Kidney (tissue), 14 donors: ENCODE measurements around the gene CFAP70. TPM values are rescaled to one million over a fixed set of nuclear protein-coding genes. Genes with fewer than 3 reads are reported as not detected.

ENCODE experiments used
- DNase-seq, 5 donors: peaks; one replicate each; pipeline ENCODE4 v3.0.0-alpha.2; 2013 to 2020
- FAIRE-seq: peaks from 2 replicates; lab custom pipeline; 2012; peaks lifted over from hg19 to GRCh38; lab: Jason Lieb, UNC
- H3K27ac ChIP-seq, 2 donors: one replicate each; pipeline ENCODE4 v1.7.0; 2013; ENCODE audit warnings: low read depth in 2 of 2, low read length in 2 of 2, inconsistent platforms in 1 of 2
- H3K27me3 ChIP-seq: one replicate; pipeline ENCODE4 v1.7.1; 2013; ENCODE audit warnings: low read length, inconsistent platforms; ENCODE audit not compliant: control insufficient read depth, insufficient read depth
- H3K36me3 ChIP-seq, 3 donors: one replicate each; pipeline versions ENCODE4 v1.7.0 to v1.7.1; 2013; ENCODE audit warnings: low read length in 3 of 3, control low read depth in 1 of 3, inconsistent platforms in 1 of 3; ENCODE audit not compliant: insufficient read depth in 3 of 3, control insufficient read depth in 2 of 3
- H3K4me1 ChIP-seq, 3 donors: one replicate each; pipeline versions ENCODE4 v1.7.0 to v1.7.1; 2013; ENCODE audit warnings: low read length in 3 of 3, inconsistent platforms in 1 of 3, low read depth in 1 of 3; ENCODE audit not compliant: control insufficient read depth in 2 of 3, insufficient read depth in 2 of 3
- H3K4me3 ChIP-seq, 3 donors: one replicate each; pipeline versions ENCODE4 v1.7.0 to v1.8.1; 2013; ENCODE audit warnings: low read length in 3 of 3, control low read depth in 1 of 3, inconsistent platforms in 1 of 3
- H3K9ac ChIP-seq, 3 donors: one replicate each; pipeline versions ENCODE4 v1.7.0 to v1.7.1; 2013; ENCODE audit warnings: low read length in 3 of 3, control low read depth in 1 of 3, inconsistent platforms in 1 of 3
- H3K9me3 ChIP-seq, 3 donors: one replicate each; pipeline versions ENCODE4 v1.7.0 to v1.7.1; 2013; ENCODE audit warnings: low read length in 3 of 3, control low read depth in 1 of 3, inconsistent platforms in 1 of 3; ENCODE audit not compliant: control insufficient read depth in 2 of 3, insufficient read depth in 1 of 3
- intact Hi-C: fragments of 100-400 bp; cut with DNase I; formaldehyde crosslinking; loops from one replicate; pipeline ENCODE4 v1.11.1; 2022
- polyA plus RNA-seq: library from polyadenylated mRNA; stranded (reverse); fragments of 350-450 nt; fragmentation: Illumina TruSeq; extraction: RNeasy Lipid Tissue Mini Kit (QIAGEN cat#74804); gene quantifications from one replicate; pipeline ENCODE4 v1.2.3, GENCODE V29; 2014; ENCODE audit warnings: low read depth, low replicate concordance; ENCODE audit not compliant: insufficient read depth
- total RNA-seq: library from RNA; stranded (reverse); fragmentation: NEBNext Ultra II Directional; extraction: Animal tissue kit (Norgen Biotek cat#: 25700); gene quantifications from one replicate; pipeline ENCODE4 v1.2.1, GENCODE V29; 2021
- TF ChIP-seq, protein P1 (sequence below): IDR thresholded peaks from 3 replicates; pipeline ENCODE4 v1.5.1; 2012; ENCODE audit warnings: mild to moderate bottlenecking, moderate library complexity, borderline replicate concordance; ENCODE audit not compliant: insufficient read depth; ENCODE audit errors: extremely low read depth
- donor health status: control.
- donor health status: control.
- donor health status: control.
- donor health status: control.
- donor health status: control.
- donor health status: DM: yes; HTN: yes; CAD: no.
- donor health status: Normal renal cell carcinoma (clear cell type).

Gene CFAP70
- total and polyA plus RNA-seq, 2 donors from 2014 or later, result 6.0 to 8.7 TPM

GRCh38 chr10:73244866-73245477 is 113.7 kb downstream of the CFAP70 start:
- Histone ChIP-seq H3K27ac (no peak overlapping the region), H3K9ac (no peak overlapping the region), H3K4me1 (peaks cover 0 to 9% (median 7%) of the 10 kb centered on the region in 3 donors), H3K27me3 (no peaks in the 10 kb centered on the region), H3K9me3 (no peaks in the 10 kb centered on the region), H3K36me3 (peaks cover 6 to 15% (median 12%) of the 10 kb centered on the region in 3 donors), H3K4me3 (no peak overlapping the region)
- TF ChIP-seq, protein P1, sequence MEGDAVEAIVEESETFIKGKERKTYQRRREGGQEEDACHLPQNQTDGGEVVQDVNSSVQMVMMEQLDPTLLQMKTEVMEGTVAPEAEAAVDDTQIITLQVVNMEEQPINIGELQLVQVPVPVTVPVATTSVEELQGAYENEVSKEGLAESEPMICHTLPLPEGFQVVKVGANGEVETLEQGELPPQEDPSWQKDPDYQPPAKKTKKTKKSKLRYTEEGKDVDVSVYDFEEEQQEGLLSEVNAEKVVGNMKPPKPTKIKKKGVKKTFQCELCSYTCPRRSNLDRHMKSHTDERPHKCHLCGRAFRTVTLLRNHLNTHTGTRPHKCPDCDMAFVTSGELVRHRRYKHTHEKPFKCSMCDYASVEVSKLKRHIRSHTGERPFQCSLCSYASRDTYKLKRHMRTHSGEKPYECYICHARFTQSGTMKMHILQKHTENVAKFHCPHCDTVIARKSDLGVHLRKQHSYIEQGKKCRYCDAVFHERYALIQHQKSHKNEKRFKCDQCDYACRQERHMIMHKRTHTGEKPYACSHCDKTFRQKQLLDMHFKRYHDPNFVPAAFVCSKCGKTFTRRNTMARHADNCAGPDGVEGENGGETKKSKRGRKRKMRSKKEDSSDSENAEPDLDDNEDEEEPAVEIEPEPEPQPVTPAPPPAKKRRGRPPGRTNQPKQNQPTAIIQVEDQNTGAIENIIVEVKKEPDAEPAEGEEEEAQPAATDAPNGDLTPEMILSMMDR, result no peak
- FAIRE-seq (no peak), DNase-seq (no peak)
- intact Hi-C loops, result no loop called here

DNA sequence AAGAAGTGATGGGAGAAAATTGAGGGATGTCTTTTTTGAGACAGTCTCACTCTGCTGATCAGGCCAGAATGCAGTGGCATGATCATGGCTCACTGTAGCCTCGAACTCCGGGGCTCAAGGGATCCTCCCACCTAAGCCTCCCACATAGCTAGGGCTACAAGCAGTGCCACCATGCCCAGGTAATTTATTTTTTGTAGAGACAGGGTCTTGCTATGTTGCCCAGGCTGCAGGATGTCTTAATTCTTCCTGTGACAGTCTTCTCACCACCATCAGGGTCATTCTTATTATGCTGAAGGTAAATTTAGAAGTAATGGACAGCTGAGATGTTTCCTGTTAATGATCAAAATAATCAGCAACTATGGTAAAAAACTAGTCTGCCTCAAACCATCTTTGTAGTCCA is 118.8 kb downstream of the CFAP70 start:
- intact Hi-C loops, result no loop called here
- H3K4me1 ChIP-seq, result no peaks in the 10 kb centered on the region
- H3K27ac ChIP-seq, result no peak overlapping the region
- DNase-seq (no peak), FAIRE-seq (no peak)
- no peaks in the 10 kb centered on the region for H3K27me3 ChIP-seq
- TF ChIP-seq, protein P1, result no peak
- peaks cover 7 to 21% (median 13%) of the 10 kb centered on the region in 3 donors for H3K36me3 ChIP-seq
- H3K9me3 ChIP-seq, result no peaks in the 10 kb centered on the region
- no peak overlapping the region for H3K4me3 ChIP-seq
- H3K9ac ChIP-seq, result no peak overlapping the region

GRCh38 chr10:73238990-73239566 is 119.6 kb downstream of the CFAP70 start:
- Histone ChIP-seq H3K27me3 (no peaks in the 10 kb centered on the region), H3K27ac (no peak overlapping the region), H3K36me3 (peaks cover 6 to 25% (median 12%) of the 10 kb centered on the region in 3 donors), H3K9me3 (no peaks in the 10 kb centered on the region), H3K9ac (no peak overlapping the region), H3K4me1 (no peaks in the 10 kb centered on the region), H3K4me3 (no peak overlapping the region)
- no peak for FAIRE-seq
- DNase-seq, result no peak
- intact Hi-C loops, result no loop called here
- TF ChIP-seq, protein P1, result no peak
